ENCODE data around the gene MACROD2.

DNA sequence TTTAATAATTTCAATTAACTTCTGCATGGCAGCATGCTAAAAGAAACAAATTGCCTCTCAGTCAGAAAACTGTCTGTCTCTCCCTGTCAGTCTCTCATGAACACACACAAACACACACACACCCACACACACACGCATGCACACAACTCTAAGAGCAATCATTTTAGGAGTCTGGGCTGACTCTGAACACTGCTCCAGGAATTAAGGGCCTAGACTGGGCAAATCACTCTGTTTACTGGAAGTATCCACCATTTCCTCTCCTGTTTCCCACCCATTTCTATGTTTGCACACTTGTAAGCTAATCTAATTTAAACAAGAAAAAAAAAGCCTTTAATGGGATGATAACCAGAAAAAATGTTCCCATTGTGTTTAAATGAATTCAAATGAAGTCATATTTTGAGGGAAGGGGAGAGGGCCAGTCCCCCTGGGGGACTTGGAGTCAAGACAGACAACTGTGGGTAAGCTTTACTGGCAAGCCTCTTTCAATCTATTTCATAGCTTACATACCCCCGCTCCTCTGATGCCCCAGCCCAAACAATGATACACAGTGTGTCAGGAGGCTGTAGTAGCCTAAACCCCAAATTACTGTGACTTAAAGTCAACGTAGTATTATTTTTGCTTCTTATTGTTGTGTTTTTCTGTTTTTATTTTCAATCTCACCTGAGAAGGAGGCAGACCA lies 789.9 kb downstream of the MACROD2 start:
- TF ChIP-seq, protein P1, sequence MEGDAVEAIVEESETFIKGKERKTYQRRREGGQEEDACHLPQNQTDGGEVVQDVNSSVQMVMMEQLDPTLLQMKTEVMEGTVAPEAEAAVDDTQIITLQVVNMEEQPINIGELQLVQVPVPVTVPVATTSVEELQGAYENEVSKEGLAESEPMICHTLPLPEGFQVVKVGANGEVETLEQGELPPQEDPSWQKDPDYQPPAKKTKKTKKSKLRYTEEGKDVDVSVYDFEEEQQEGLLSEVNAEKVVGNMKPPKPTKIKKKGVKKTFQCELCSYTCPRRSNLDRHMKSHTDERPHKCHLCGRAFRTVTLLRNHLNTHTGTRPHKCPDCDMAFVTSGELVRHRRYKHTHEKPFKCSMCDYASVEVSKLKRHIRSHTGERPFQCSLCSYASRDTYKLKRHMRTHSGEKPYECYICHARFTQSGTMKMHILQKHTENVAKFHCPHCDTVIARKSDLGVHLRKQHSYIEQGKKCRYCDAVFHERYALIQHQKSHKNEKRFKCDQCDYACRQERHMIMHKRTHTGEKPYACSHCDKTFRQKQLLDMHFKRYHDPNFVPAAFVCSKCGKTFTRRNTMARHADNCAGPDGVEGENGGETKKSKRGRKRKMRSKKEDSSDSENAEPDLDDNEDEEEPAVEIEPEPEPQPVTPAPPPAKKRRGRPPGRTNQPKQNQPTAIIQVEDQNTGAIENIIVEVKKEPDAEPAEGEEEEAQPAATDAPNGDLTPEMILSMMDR (IDR thresholded peaks at IDR 0.05) = no peak
- no peak for TF ChIP-seq POLR2A (IDR thresholded peaks at IDR 0.05)
